Activated CD4-positive, alpha-beta T cell treated with anti-CD3 and anti-CD28 coated beads, Interleukin-2, Interleukin-4, amounts not matched to agents 100 ng/mL and 50 ng/mL, durations not matched to agents 16 hours and 8 hours (primary cell): ENCODE measurements around the gene SOX18.
"Not testable (repeated sequence)": the region's sequence is repeated elsewhere in the genome, so short reads cannot be mapped to it uniquely, and the experiment has no call there.

Experiments
- DNase-seq: peaks from one replicate; pipeline ENCODE4 v3.0.0-alpha.2; 2020; ENCODE audit warnings: low spot score

Gene SOX18

GRCh38 chr20:64049060-64049877 lies at the start of gene SOX18:
Gene SOX18 (minus strand): TSS chr20:64049639. CDS start chr20:64049516, 123 bp downstream.
- peak; percentile 37 for DNase-seq

GRCh38 chr20:64098471-64099013 lies 49.1 kb upstream of the SOX18 start:
- no peak for DNase-seq

- DNase-seq = no peak
These were observed 47.1 kb upstream of the SOX18 start for GRCh38 chr20:64096535-64096934.

GRCh38 chr20:64095927-64096326 lies 46.5 kb upstream of the SOX18 start:
- no peak for DNase-seq

- DNase-seq = no peak
These were observed 46.0 kb upstream of the SOX18 start for GRCh38 chr20:64095455-64095854.

GRCh38 chr20:64093013-64093503 lies 43.6 kb upstream of the SOX18 start:
- no peak for DNase-seq

- DNase-seq = no peak
These were observed 43.0 kb upstream of the SOX18 start for GRCh38 chr20:64092258-64093012.

GRCh38 chr20:64091770-64092169 lies 42.3 kb upstream of the SOX18 start:
- no peak for DNase-seq

GRCh38 chr20:64091340-64091739 lies 41.9 kb upstream of the SOX18 start:
- no peak for DNase-seq

GRCh38 chr20:64090165-64090564 lies 40.7 kb upstream of the SOX18 start:
- DNase-seq = no peak

- DNase-seq = not testable (repeated sequence)
These were observed 39.1 kb upstream of the SOX18 start for GRCh38 chr20:64088586-64088985.

GRCh38 chr20:64087226-64087825 lies 37.9 kb upstream of the SOX18 start:
- not testable (repeated sequence) for DNase-seq

- no peak for DNase-seq
These were observed 37.4 kb upstream of the SOX18 start for GRCh38 chr20:64086801-64087200.

GRCh38 chr20:64084685-64085152 lies 35.3 kb upstream of the SOX18 start:
- no peak for DNase-seq

GRCh38 chr20:64083804-64084684 lies 34.6 kb upstream of the SOX18 start, which contains the start of gene LKAAEAR1:
Gene LKAAEAR1 (minus strand): TSS chr20:64084398. CDS start chr20:64084219, 179 bp downstream.
- no peak for DNase-seq

- DNase-seq = peak; percentile 67
These were observed 34.0 kb upstream of the SOX18 start for GRCh38 chr20:64083378-64083803.

- no peak for DNase-seq
These were observed 33.5 kb upstream of the SOX18 start for GRCh38 chr20:64082820-64083377.

GRCh38 chr20:64082126-64082731 lies 32.8 kb upstream of the SOX18 start:
- DNase-seq = no peak

GRCh38 chr20:64081624-64081964 lies 32.2 kb upstream of the SOX18 start:
- DNase-seq = no peak
